Measurements from ENCODE around the gene CRTAC1.

The CRTAC1 gene

DNA sequence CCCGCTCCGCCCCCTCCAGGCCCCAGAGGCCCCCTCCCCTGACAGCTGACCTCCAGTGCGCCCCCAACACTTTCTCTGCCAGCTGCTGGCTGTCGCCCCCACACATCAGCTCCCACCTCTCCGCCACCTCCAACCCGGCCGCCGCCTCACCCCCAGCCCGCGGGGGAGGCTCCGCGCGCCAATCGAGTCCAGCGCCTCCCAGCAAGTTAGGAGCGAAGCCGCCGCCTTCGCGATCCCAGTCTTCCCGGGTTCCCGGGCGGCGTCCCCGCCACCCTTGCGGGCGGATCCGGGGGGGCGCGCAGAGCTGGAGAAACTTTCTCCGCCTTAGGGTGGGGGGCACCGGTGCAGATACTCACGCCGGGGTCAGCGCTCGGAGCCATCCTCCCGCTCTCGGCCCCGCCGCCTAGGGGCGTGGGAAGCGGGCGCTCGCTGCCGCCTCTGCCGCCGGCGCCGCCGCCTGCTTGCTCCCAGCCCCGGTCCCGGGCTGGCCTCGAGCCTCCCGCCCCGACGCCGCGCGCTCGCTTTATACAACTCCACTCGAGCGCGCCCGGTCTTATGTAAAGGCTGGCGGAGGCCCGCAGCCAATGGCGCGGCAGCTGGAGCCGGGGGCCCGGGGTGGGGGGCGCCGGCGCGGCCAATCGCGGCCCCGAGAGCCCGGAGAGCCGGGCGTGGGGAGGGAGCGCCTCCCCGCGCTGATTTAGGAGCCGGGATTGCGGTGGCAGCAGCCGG is at the start of gene CRTAC1:
Gene CRTAC1, minus strand, starts transcription at position 529 of the 729 bp plus-strand sequence. Its CDS starts 149 bp downstream, at position 380.
- intact Hi-C loops (cut with DNase I) = no loop called here
- peak; percentile 58 to 94 (median 84) for DNase-seq

- DNase-seq = no peak
- intact Hi-C loops (cut with DNase I) = no loop called here
Observed at GRCh38 chr10:98078774-98079173, 48.4 kb upstream of the CRTAC1 start.

GRCh38 chr10:98077223-98077622 is 46.8 kb upstream of the CRTAC1 start:
- intact Hi-C loops (cut with DNase I) = no loop called here
- DNase-seq = no peak

DNA sequence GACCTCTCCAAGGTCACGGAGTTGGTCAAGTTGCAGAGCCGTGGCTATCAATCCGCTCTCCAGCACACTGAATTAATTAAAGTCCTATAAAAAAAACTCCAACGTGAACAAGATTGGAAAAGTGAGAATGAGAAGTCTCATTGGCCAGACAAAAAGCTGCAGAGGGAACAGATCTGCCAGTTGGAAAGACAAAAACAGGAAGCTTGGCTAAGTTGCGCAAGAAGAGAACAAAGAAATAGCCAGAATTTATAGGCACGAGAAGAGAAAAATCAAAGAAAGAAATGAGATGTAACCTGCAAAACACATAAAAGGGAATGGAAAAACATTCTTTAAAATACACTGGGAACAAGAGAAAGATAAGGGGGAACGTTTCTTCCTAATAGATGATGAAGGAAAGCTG is 45.7 kb upstream of the CRTAC1 start:
- no peak for DNase-seq
- intact Hi-C loops (cut with DNase I) = no loop called here

- DNase-seq = no peak
- intact Hi-C loops (cut with DNase I) = no loop called here
Observed at GRCh38 chr10:98074315-98074911, 44.0 kb upstream of the CRTAC1 start.

DNA sequence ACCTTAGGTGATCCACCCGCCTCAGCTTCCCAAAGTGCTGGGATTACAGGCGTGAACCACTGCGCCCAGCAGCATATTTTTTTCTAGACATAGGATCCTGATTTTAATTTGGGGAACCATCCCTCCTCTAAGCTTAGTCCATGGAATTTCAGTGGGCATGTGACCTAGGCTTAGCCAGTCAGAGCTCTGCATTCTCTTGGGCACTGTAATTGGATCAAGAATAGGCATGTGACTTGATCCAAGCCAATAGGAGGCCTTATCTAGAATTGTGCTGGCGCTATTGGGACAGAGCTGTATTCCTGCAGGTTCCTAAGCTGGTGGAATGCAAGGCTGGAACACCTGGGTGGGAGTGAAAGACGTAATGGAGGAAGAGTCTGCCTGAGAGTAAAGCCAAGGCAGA is 36.7 kb upstream of the CRTAC1 start:
- no peak for DNase-seq
- intact Hi-C loops (cut with DNase I) = no loop called here

DNA sequence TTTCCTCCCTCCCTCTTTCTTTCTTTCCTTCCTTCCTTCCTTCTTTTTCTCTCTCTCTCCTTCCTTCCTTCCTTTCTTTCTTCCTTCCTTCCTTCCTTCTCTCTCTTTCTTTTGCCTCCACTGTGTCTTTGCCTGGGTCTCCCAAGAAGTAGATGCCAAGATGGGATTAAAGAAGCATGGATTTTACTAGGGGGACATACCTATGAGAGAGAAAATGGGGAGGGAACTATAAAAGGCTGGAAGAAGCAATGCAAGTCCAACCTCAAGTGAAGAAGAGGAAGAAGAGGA is 33.3 kb upstream of the CRTAC1 start:
- intact Hi-C loops (cut with DNase I) = no loop called here
- DNase-seq = no peak

- intact Hi-C loops (cut with DNase I) = no loop called here
- DNase-seq = peak in 4 of 42 donors; percentile 4 to 38 (median 26)
Observed at GRCh38 chr10:98062424-98062823, 32.0 kb upstream of the CRTAC1 start.

- intact Hi-C loops (cut with DNase I) = no loop called here
- DNase-seq = no peak
Observed at GRCh38 chr10:98060079-98060478, 29.7 kb upstream of the CRTAC1 start.

DNA sequence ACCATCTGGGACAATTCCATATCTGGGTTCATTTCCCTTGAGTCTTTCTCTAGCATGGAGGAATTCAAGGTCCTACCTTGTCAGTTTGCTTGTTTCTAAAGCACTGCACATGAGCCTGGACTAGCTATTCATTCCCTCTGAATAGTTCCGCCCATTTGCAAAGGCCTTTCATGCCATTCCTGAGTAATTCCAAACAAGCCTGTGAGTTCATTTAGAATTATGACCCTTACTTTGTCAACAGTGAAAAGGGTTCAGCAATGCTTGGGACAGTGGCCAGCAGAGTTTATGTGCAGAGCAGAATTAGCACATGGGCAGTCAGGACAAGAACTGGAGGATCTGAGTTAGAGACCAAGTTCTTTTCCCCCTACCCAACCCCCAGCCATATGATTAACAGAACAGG is 27.9 kb upstream of the CRTAC1 start:
- DNase-seq = no peak
- intact Hi-C loops (cut with DNase I) = no loop called here

DNA sequence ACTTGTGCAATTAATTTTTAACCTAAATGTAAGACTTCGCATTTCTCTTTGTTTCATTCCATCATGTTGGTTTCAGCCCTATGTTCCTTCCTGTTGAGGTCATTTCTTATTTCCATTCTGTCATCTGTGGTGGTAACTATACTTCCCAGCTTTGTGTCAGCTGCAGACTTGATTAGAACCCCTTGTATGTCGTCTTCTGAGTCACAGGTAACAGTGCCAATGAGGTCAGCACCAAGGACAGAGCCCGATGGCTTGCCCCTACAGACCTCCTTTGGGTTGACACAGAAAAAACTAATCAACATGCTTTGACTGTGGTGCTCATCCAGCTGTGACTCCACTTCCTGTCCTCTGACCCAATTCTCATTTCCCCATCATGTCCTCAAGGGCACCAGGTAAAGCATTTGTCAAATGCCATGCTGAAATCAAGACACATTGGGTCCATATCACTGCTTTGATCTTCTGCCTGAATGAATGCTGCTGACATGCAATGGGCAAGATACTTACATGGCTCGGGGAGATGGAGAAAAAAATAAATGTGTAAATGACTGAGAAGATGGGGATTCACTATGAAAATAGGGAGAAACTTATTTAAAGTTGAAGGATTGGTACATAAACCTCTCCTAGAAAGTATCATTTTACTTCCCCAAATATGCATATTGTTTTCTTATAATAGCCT is 25.6 kb upstream of the CRTAC1 start:
- intact Hi-C loops (cut with DNase I) = no loop called here
- DNase-seq = no peak

DNA sequence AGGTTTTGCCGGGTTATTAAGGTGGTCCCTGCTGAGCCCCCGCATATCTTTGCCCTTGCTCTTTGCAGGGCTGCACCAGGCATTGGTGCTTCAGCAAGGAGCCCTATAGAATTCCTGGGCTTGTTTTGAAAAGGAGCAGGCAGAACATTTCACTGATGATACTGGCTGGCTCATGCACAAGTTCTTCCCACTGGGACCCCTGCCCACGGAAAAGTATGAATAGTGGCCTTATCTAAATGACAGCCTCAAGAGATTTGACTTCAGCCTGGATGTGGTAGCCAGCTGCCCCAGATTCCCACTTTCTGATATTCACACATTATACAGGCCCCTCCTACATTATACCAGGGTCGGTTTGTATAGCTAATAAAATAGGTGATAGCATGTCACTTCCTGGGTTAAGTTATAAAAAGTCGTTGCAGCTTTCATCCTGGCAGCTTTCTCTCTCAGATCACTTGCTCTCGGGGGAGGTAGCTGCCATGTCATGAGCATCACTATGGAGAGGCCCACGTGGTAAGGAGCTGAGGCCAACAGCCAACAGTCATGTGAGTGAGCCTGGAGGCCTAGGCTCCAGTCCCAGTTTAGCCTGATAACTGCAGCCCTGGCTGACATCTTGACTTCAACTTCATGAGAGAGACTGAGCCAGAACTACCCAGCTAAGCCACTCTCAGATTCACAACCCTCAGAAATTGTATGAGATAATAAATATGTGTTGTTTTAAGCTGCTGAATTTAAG is 16.8 kb upstream of the CRTAC1 start:
- intact Hi-C loops (cut with DNase I) = loop anchor here (10.0 kb wide), 1 partner anchor 292 kb away; no protein-coding TSS in a partner anchor
- peak; percentile 35 to 91 (median 76) for DNase-seq

GRCh38 chr10:98045785-98046389 is 15.5 kb upstream of the CRTAC1 start:
- peak; percentile 32 to 86 (median 68) for DNase-seq
- intact Hi-C loops (cut with DNase I) = loop anchor here (10.0 kb wide), 1 partner anchor 291 kb away; no protein-coding TSS in a partner anchor

DNA sequence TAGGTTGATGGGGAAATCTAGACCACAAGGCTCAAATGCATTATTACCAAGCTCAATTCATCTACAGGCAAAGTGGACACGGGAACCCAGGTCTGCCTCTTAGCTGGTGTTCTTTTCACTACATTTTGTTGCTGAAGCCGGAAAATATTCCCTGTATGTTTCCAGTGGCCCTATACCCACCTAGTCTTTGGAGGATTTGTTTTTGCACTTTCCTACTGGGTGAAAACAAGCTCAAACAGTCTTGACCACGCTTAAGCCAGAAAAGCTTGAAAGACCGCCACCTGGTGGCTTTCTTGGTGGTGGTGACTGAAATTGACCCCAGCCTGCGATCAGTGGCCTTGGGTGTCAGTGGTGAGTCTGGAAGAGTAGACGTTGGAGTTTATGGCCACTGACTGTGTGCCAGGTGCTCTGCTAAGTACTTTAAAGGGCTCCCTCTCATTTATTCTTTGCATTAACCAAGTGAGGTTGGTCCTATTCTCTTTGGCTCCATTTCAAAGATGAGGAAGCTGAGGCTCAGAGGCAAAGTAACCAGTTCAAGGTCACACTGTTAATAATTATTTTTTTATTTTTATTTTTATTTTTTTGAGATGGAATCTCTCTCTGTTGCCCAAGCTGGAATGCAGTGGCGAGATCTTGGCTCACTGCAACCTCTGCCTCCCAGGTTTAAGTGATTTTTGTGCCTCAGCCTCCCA is 11.1 kb upstream of the CRTAC1 start:
- intact Hi-C loops (cut with DNase I) = loop anchor here (5.0 to 10.0 kb wide), 2 partner anchors 129 to 287 kb away; no protein-coding TSS in a partner anchor

DNA sequence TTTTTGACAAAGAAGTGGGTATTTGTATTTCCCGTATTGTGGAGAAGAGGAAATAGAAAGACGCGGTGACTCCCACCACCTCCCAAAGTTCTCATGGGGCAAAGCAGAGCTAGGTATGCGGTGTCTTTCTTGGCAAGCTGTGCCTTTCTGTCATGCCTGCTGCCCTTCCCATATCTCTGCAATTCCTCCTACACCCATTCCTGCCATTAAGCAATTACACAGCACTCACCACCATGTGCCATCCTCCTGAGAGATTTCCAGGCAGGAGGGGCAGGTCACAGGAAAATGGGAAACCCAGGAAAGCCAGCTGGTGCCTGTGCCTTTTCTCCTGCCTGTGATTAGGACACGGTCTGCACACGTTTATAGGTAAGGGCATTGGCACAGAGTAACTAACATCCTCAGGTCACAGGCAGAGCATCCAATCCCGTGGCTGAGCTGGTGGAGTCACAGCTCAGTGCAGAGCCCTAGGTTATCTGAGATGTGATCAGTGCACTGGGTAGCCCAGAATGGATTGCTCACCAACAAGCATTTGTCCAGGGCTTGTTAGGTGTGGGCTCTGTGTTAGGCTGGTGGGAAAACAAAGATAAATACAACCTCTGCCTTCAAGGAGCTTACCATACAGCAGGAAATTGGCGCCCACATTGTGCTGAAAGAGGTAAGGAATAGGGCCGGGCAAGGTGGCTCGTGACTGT is 9.4 kb upstream of the CRTAC1 start:
- intact Hi-C loops (cut with DNase I) = loop anchor here (5.0 to 10.0 kb wide), 2 partner anchors 128 to 285 kb away; no protein-coding TSS in a partner anchor
- DNase-seq = no peak

More for the DNA sequence above, 11.1 kb upstream of the CRTAC1 start:
- peak; percentile 43 to 93 (median 80) for DNase-seq

GRCh38 chr10:98038288-98038687 is 7.9 kb upstream of the CRTAC1 start:
- intact Hi-C loops (cut with DNase I) = no loop called here
- DNase-seq = no peak

DNA sequence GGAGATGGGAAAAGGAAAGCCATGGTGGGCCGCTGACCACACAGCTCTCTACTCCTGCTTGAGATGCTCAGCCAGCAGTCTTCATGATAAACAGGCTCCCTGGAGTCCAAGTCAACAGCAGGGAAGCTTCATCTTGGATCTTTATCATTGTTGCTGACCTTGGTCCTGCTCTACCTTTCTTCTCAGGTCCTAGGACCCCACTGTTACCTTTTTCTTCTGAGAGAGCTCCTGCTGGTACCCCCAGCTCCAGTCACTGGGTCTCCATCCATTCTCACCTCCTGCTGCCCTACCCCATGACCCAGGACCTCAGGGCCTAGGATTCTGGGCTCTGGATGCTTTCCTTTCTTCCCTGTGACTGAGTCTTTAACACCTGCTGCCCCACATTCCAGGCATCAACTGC is 5.2 kb upstream of the CRTAC1 start:
- intact Hi-C loops (cut with DNase I) = no loop called here
- no peak for DNase-seq

DNA sequence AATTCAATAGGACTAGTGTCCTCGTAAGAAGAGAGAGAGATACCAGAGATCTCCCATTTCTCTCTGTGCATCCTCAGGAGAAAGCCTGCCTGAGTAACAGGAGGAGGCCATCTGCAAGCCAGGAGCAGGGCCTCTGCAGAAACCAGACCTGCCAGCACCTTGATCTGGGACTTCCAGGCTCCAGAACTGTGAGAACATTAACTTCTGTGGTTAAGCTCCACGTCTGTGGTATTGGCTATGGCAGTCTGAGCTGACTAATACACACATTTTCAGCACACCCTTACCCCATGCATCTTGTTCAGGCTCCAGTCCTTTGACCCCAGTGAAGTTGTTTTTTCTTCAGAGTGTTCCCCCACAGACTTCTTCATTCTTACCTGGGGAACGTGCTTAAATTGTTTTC is 3.1 kb upstream of the CRTAC1 start:
- no peak for DNase-seq
- intact Hi-C loops (cut with DNase I) = no loop called here
